Lower lobe of right lung (tissue), 2 donors: ENCODE data around the gene TCAP. TPM values are rescaled to one million over a fixed set of nuclear protein-coding genes. Genes with fewer than 3 reads are reported as not detected.

ENCODE experiments used
- ATAC-seq, 2 donors: fragments of 200-7000 bp; cut with Tn5 transposase; one replicate each; pipeline ENCODE4 v1.9.1; 2020 to 2022; ENCODE audit warnings: mild to moderate bottlenecking in 2 of 2, moderate library complexity in 2 of 2
- DNase-seq: peaks from one replicate; pipeline ENCODE4 v3.0.0-alpha.2; 2020
- H3K27ac ChIP-seq: fragments of 200-600 bp; one replicate; pipeline ENCODE4 v1.8.0; 2022
- H3K27me3 ChIP-seq: fragments of 200-600 bp; one replicate; pipeline ENCODE4 v1.8.0; 2022; ENCODE audit warnings: low read depth
- H3K36me3 ChIP-seq: fragments of 200-600 bp; one replicate; pipeline ENCODE4 v1.8.0; 2022; ENCODE audit warnings: mild to moderate bottlenecking
- H3K4me1 ChIP-seq: fragments of 200-600 bp; one replicate; pipeline ENCODE4 v1.8.0; 2022
- H3K4me3 ChIP-seq: fragments of 200-600 bp; one replicate; pipeline ENCODE4 v1.8.0; 2022; ENCODE audit warnings: mild to moderate bottlenecking
- H3K9me3 ChIP-seq: fragments of 200-600 bp; one replicate; pipeline ENCODE4 v1.8.0; 2022
- intact Hi-C: fragments of 100-400 bp; cut with DNase I; formaldehyde crosslinking; loops from one replicate; pipeline ENCODE4 v1.11.0; 2022
- total RNA-seq: library from RNA; stranded (reverse); fragmentation: NEBNext Ultra II Directional; extraction: Animal tissue kit (Norgen Biotek cat#: 25700); gene quantifications from one replicate; pipeline ENCODE4 v1.2.1, GENCODE V29; 2021
- TF ChIP-seq, protein P1 (sequence below): fragments of 200-600 bp; IDR thresholded peaks from one replicate; pipeline ENCODE4 v1.8.0; 2022; ENCODE audit warnings: antibody characterized with exemption, mild to moderate bottlenecking
- donor health status: DM: no; HTN: yes; CAD: no; lungs with severe emphysema.

The TCAP gene
- total RNA-seq, 1 donor from 2014 or later, result 3.7 TPM

DNA sequence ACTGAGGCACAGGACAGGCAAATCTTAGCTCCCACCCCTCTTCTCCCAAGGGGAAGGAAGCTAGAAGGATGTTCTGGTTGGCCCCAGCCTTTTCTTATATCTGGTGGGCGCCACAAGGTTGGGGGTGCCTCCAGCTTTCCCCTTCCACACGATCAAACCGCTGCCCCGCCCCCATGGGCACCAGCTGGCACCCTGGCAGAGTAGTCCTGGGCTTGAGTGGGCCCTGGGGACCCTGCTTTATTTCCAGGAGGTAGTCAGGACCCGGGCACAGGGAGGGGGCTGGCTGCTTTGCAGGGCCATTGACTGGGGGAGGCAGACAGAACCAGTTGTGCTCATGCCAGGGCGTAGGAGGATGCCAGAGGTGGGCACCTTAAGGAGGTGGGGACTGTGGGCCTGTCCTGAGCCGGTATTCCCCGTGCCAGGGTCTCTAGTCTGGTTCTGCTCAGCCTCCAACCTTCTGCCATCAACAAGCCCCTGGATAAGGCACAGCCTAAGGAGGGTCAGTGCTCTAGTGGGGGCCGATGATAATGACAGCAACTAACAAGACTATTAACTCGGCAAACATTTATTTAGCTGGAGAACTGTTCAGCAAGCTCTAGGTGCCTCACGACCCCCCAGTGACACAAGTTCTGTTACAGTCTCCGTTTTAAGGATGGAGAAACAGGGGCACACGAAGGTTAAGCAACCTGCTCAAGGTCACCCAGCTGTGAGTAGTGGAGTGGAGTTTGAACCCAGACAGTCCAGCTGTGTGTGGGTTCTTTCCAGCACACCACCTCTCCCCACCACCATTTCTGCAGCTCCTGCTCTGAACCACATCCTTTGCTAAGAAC lies 46.0 kb upstream of the TCAP start:
- Histone ChIP-seq H3K36me3 (no peaks in the 10 kb centered on the region), H3K27me3 (no peaks in the 10 kb centered on the region), H3K4me1 (peaks cover 24% of the 10 kb centered on the region), H3K4me3 (peak overlapping the region; percentile 54), H3K9me3 (no peaks in the 10 kb centered on the region), H3K27ac (no peak overlapping the region)
- TF ChIP-seq, protein P1, sequence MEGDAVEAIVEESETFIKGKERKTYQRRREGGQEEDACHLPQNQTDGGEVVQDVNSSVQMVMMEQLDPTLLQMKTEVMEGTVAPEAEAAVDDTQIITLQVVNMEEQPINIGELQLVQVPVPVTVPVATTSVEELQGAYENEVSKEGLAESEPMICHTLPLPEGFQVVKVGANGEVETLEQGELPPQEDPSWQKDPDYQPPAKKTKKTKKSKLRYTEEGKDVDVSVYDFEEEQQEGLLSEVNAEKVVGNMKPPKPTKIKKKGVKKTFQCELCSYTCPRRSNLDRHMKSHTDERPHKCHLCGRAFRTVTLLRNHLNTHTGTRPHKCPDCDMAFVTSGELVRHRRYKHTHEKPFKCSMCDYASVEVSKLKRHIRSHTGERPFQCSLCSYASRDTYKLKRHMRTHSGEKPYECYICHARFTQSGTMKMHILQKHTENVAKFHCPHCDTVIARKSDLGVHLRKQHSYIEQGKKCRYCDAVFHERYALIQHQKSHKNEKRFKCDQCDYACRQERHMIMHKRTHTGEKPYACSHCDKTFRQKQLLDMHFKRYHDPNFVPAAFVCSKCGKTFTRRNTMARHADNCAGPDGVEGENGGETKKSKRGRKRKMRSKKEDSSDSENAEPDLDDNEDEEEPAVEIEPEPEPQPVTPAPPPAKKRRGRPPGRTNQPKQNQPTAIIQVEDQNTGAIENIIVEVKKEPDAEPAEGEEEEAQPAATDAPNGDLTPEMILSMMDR, result no peak
- ATAC-seq (no peak), DNase-seq (no peak)
- intact Hi-C loops, result no loop called here

DNA sequence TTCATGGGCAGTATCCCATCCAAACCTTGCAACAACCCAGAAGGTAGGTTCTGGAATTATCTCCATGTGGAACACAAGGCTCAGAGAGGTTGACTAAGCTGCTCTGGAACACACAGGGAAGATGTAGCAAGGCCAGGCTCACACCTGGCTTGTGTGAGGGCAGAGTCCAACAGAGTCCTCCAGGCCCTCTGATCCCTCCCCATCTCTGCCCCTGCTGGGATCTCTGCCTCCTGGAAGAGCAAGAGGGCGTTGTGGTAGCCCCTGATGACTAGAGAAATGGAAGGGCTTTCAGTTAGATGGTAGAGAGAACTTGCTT lies 45.4 kb upstream of the TCAP start:
- no peaks in the 10 kb centered on the region for H3K36me3 ChIP-seq
- H3K9me3 ChIP-seq, result no peaks in the 10 kb centered on the region
- TF ChIP-seq, protein P1, result no peak
- no peak for ATAC-seq
- DNase-seq, result no peak
- no peak overlapping the region for H3K27ac ChIP-seq
- no peaks in the 10 kb centered on the region for H3K27me3 ChIP-seq
- intact Hi-C loops, result no loop called here
- H3K4me1 ChIP-seq, result peaks cover 24% of the 10 kb centered on the region
- no peak overlapping the region for H3K4me3 ChIP-seq

DNA sequence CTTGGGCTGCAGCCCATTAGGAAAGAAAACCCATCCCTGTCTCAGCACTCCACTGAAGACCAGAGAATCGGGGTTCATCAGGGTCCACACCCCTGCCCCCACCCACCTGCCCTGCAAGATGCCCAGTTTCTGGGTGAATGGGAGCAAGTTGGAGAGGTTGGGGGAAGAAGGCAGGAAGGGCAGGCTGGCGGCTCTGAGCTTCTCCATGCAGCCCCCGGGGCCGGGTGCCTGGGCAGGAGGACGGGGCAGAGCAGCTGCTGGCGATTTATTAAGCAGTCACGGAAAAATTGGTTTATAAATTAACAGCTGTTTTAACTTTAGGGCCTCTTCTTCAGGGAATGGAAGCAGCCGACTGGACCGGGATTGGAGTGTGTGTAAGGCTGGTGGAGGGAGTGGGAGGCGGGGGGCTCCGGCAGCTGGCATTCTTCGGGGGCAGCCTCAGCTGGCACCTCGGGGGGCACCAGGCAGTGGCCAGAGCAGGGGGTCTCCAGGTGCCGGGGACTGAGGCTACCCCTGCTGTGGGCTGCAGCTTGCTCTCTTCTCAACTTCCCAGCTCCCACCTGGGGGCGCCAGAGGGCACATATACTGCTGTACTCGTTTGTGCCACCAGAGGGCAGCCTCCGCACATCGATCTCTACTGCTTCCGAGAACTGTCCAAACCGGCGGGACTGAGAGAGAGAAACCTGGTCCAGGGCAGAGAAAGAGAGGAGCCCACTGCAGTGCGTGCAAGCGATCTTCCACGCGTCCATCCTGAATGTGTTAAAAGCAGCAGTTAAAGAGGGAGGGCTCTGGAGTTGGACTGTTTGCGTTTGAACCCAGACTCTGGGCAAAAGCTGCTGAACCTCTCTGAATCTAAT lies 43.4 kb upstream of the TCAP start:
- DNase-seq (peak; percentile 91), ATAC-seq (peak; percentile 82 to 91)
- Histone ChIP-seq H3K9me3 (no peaks in the 10 kb centered on the region), H3K4me3 (no peak overlapping the region), H3K27ac (no peak overlapping the region), H3K27me3 (peaks cover 18% of the 10 kb centered on the region), H3K36me3 (no peaks in the 10 kb centered on the region), H3K4me1 (peaks cover 29% of the 10 kb centered on the region)
- TF ChIP-seq, protein P1, result peak; percentile 100
- intact Hi-C loops, result no loop called here

DNA sequence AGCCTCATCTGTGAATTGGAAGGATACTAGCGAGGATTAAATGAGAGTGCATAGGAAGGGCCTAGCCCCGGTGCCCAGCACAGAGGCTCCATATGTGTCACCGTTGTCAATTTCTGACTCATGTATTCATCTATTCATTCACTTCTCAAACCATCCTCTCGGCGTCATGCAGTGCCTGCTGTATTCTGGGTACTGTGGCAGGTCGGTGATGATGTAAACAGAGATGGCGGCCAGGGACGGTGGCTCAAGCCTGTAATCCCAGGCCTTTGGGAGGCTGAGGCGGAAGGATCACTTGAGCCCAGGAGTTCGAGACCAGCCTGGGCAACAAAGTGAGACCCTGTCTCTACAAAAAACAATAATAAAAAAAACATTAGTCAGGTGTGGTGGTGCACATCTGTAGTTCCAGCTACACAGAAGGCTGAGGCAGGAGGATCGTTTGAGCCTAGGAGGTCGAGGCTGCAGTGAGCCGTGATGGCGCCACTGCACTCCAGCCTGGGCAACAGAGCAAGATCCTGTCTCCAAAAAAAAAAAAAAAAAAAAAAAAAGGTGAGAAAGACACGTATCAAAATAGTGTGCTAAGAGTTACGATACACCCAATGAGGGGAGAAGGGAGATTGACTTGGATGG lies 42.7 kb upstream of the TCAP start:
- peaks cover 29% of the 10 kb centered on the region for H3K4me1 ChIP-seq
- DNase-seq (no peak), ATAC-seq (no peak)
- H3K27me3 ChIP-seq, result peaks cover 25% of the 10 kb centered on the region
- intact Hi-C loops, result no loop called here
- no peaks in the 10 kb centered on the region for H3K9me3 ChIP-seq
- TF ChIP-seq, protein P1, result no peak
- H3K4me3 ChIP-seq, result no peak overlapping the region
- H3K36me3 ChIP-seq, result no peaks in the 10 kb centered on the region
- H3K27ac ChIP-seq, result no peak overlapping the region

DNA sequence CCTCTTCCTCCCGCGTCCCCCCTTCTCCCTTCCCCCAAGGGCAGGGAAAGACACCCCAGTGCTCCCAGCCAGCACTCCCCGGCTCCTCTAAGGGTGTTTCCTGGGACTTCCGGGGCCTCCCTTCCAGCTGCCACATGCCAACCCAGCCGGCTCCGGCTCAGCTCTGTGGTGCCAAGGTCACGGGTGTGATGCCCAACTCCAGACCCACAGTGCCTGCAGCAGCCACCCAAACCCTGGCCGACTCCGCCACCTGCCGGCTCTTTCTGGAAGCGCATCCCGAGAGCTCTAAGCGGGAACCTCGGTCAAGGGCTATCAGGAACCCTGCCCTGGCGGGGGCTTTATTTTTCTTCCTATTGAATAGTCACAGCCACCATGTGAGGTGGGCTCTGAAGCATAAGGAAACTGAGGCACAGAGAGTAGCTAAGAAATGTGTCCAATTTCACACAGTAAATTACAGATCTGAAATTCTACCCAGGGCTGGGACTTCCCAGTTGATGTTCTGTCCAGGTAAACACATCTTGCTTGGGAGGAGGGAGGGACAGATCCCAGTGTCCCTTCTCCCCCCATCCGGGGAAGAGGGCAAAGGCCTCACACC lies 41.7 kb upstream of the TCAP start:
- ATAC-seq, result peak; percentile 78 to 85
- peaks cover 28% of the 10 kb centered on the region for H3K4me1 ChIP-seq
- intact Hi-C loops, result no loop called here

More for the DNA sequence above, 41.7 kb upstream of the TCAP start:
- TF ChIP-seq, protein P1, result peak; percentile 98
- no peaks in the 10 kb centered on the region for H3K9me3 ChIP-seq
- H3K27ac ChIP-seq, result no peak overlapping the region
- H3K36me3 ChIP-seq, result no peaks in the 10 kb centered on the region
- H3K27me3 ChIP-seq, result peaks cover 30% of the 10 kb centered on the region
- DNase-seq, result peak; percentile 92
- H3K4me3 ChIP-seq, result no peak overlapping the region
